ENCODE measurements around the gene TTLL3.
"Not testable (repeated sequence)": the region's sequence is repeated elsewhere in the genome, so short reads cannot be mapped to it uniquely, and the experiment has no call there.

Gene TTLL3

DNA sequence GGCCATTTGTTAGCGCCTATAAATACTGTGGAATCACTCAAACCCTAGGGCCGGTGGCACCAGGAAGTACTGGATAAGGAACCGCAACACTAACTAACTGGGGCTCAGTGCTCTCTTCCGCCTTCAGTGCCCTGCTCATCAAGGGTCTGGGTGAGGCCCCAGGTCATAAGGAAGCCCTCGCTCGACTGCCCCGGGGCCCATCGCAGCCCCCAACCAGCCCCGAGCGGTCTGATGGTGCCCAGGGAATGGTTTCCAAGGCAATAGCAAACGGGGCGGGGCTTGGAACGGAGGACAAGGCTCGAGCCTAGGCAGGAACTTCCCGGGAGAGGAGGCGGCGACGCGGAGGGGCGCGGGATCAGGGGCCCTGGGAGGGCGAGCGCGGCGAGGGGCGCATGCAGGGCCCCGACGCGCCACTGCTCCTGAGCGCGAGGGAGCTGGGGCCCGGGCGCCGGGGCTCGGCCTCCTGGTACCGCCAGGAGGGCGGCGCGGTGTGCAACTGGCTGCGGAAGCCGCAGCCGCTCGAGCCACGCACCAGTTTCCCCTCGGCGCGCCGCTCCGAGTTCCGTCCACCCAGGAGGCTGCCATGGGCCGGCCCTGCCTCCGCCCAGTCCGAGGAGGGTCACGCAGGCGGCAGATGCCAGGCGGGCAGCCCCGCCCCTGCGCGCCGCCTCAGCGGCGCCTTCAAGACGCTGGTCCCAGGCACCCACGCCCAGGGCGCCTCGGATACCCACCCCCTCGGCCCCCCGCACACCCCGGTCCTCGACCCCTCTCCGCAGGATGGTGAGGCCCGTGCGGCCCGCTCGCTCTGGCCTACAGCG, at the start of gene TTLL3:
TTLL3 (plus strand) TSS at position 648 of the 818 bp plus-strand sequence. CDS start 400 bp downstream, outside the sequence.
- DNase-seq (ENCODE audit: low read depth) = peak; percentile 39

DNA sequence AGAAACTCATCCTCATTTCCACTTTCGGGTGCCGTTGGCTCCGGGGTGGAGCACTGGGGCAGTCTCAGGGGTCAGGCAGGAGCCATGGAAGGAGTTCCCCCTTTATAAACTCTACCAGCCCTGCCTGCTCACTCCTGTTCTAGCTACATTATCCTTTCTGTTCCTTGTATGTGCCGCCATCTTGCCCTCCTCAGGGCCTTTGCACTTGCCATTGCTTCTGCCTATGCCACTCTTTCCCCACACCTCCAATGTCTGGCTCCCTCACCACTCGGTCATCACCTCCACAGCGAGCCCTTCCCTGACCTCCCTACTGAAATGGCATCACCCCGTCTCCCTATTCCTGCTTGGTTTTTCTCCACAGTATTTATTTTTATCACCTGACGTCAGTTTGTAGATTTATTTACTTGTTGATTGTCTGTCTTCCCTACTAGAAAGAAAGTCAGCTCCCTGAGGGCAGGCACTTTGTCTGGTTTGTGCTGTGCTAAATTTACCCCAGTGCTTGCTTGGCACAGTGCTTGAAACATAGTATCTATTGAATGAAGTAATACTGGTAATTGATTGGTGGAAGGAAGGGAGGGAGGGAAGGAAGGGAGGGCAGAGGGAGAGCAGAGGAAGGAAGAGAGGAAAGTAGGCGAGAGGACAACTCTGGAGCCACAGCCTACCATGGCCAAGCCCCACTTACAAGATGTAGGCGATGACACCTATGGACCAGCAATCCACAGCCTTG, 49.1 kb upstream of the TTLL3 start:
- DNase-seq (ENCODE audit: low read depth) = no peak

DNA sequence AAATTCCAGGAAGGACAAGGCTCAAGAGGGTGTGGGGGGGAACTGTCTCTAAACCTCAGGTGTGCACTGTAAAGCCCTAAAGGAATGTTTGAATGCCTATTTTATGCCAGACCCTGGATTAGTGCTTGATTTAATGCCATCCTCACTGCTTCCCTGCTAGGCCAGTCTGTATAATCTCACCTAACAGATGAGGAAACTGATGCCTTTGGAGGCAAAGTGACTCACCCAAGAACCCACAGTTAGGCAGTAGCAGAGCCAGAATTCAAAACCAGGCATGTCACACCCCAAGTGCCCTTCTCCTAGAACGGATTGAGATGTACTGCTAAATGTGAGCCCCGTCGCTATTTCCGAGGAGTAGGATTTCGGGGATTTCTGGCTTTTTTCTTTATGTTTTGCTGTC, 48.1 kb upstream of the TTLL3 start:
- no peak for DNase-seq (ENCODE audit: low read depth)

GRCh38 chr3:9762871-9763270, 47.2 kb upstream of the TTLL3 start:
- no peak for DNase-seq (ENCODE audit: low read depth)

DNA sequence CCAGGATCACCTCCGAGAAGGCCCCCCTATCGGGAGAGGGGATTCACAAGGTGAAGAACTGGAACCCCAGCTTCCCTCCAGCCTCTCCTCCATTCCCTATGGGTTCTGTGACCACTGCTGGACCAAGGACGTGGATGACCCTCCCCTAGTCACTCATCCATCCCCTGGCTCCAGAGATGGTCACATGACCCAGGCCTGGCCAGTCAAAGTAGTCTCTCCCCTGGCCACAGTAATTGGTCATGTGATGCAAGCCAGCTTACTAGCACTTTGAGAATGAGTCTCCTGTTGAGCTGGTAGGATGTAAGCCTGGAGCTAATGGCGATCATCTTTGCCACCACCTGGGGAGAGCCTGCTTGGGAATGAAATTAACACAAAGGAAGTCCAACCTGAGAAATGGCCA, 44.2 kb upstream of the TTLL3 start:
- DNase-seq (ENCODE audit: low read depth) = no peak

- no peak for DNase-seq (ENCODE audit: low read depth)
These were observed 42.6 kb upstream of the TTLL3 start for GRCh38 chr3:9767418-9767817.

- no peak for DNase-seq (ENCODE audit: low read depth)
These were observed 41.8 kb upstream of the TTLL3 start for GRCh38 chr3:9768141-9768775.

DNA sequence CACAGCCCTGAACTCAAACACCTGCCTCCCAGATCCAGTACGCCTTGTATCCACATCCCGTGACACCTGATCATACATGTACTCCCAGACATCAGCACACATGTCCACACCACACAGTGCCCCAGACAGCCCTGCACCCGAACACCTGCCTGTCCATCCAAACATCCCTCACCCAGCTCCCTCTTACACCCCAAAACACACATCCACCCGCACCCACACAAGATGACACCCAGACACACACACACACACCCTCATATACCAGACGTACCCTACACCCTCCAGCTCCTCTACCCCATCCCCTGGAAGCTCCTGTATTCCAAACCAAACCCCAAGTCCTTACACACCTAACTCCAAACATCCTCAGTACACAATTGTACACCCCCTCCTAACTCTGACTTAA, 41.0 kb upstream of the TTLL3 start:
- no peak for DNase-seq (ENCODE audit: low read depth)

- DNase-seq (ENCODE audit: low read depth) = no peak
These were observed 40.4 kb upstream of the TTLL3 start, which contains the start of gene CAMK1 for GRCh38 chr3:9769426-9770275. CAMK1 (minus strand) TSS chr3:9769947; CDS start chr3:9767749, 2,198 bp downstream.

GRCh38 chr3:9770276-9770812, 39.7 kb upstream of the TTLL3 start:
- DNase-seq (ENCODE audit: low read depth) = peak; percentile 65

DNA sequence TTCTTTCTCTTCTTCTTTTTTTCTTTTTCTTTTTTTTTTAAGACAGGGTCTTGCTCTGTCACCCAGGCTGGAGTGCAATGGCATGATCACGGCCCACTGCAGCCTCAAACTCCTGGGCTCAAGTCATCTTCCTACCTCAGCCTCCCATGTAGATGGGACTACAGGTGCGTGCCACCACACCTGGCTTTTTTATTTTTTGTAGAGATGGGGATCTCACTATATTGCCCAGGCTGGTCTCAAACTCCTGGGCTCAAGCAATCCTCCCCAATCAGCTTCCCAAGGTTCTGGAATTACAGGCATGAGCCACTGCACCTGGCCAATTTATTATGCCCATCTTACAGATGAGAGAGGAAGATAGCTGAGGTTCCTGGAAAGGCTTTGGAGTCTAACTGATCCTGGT, 39.1 kb upstream of the TTLL3 start:
- DNase-seq (ENCODE audit: low read depth) = not testable (repeated sequence)

GRCh38 chr3:9776896-9777693, 33.0 kb upstream of the TTLL3 start:
- no peak for DNase-seq (ENCODE audit: low read depth)

GRCh38 chr3:9777694-9778021, 32.4 kb upstream of the TTLL3 start:
- DNase-seq (ENCODE audit: low read depth) = no peak

DNA sequence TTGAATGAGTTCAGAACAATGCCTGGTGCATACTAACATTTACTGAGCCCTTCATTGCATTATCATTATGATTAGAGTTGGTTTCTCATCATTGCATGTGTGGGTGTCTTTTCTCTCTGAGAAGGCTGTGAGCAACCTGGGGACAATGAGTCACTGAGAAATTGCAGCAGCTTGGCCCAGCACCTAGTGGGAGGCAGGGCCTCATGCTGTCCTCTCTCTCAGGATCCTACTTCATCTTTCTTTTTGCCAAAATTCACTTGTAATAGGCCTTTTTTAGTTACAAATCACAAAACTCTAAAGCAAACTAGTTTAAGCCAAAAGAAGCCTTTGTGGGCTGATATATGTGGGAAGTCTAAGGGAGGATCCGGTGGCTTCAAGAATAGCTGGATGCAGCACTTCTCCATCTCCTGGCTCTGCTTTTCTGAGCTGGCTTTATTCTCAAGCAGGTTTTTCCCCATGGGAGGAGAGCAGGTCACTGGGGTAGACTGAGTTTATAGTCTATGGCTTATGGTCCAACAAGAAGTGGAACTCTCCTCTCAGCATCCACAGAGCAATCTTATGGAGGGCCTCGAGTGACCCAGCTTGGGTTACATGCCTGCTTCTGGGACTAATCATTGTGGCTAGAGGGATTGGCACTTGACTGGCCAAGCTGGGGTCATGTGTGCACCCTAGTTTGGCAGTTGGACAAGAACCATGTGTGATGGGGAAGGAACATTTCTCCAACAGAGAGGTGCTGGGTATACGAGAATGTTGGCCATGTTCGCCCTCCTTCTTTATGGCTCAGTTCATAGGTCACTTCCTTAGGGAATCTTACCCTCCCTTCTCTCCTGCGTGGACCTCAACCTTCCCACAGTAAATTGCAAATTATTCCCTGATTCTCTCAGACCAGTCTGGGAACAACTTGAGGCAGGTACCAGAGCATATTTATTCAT, 31.7 kb upstream of the TTLL3 start:
- DNase-seq (ENCODE audit: low read depth) = peak; percentile 30

DNA sequence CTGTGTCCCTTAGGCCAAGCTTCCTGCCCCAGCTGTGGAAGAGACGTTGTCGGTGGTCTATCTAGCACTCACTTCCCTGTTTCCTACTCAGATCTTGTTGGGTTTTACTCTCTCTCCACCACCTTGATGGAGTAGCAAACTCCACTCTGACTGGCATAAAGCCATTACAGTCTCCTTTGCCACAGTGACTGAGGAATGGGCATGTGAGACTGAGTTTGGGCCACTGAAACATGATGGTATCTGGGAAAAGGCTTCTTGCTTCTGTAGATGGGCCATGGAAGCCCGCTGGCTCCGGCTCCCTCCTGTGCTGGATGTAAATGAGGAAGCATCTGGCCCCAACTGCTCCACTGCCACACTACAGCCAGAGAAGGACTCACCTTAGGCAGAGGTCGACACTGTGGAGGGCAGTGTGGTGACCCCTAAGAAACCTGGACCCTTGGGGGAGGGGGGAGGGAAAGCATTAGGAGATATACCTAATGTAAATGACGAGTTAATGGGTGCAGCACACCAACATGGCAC, 30.9 kb upstream of the TTLL3 start:
- no peak for DNase-seq (ENCODE audit: low read depth)

GRCh38 chr3:9779721-9780457, 30.2 kb upstream of the TTLL3 start:
- no peak for DNase-seq (ENCODE audit: low read depth)

GRCh38 chr3:9780458-9780812, 29.6 kb upstream of the TTLL3 start:
- no peak for DNase-seq (ENCODE audit: low read depth)

DNA sequence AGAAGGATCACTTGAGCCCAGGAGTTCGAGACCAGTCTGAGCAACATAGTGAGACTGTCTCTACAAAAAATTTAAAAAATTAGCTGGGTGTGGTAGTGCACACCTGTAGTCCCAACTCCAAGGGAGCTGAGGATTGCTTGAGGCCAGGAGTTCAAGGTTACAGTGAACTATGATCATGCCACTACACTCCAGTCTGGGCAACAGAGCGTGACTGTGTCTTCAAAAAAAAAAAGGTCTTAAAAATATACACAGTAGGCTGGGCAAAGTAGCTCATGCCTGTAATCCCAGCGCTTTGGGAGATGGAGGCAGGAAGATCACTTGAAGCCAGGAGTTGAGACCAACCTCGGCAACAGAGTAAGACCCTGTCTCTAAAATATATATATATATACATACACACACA, 29.2 kb upstream of the TTLL3 start:
- DNase-seq (ENCODE audit: low read depth) = no peak

- no peak for DNase-seq (ENCODE audit: low read depth)
These were observed 28.5 kb upstream of the TTLL3 start for GRCh38 chr3:9781551-9781950.

Data from fibroblast of the conjunctiva (primary cell).